Neural crest cell (in vitro differentiated cells): ENCODE measurements around the gene ERF. TPM values are rescaled to one million over a fixed set of nuclear protein-coding genes. Genes with fewer than 3 reads are reported as not detected.
A peak's percentile ranks its signal among the peaks of the same experiment; 100 is the strongest.

Source experiments
- DNase-seq: peaks from one replicate; pipeline ENCODE4 v3.0.0; 2021; ENCODE audit warnings: low read depth, mixed read lengths, low spot score
- H3K27ac Mint-ChIP-seq: one replicate; pipeline ENCODE4 v1.8.0; 2021; ENCODE audit warnings: mild to moderate bottlenecking, mixed read lengths; ENCODE audit not compliant: unreplicated experiment
- H3K27me3 Mint-ChIP-seq: 2 replicates; pipeline ENCODE4 v1.8.0; 2021; ENCODE audit warnings: low read depth, mild to moderate bottlenecking, mixed read lengths
- H3K36me3 Mint-ChIP-seq: 2 replicates; pipeline ENCODE4 v1.8.0; 2021; ENCODE audit warnings: low read depth, mild to moderate bottlenecking, mixed read lengths
- H3K4me1 Mint-ChIP-seq: 2 replicates; pipeline ENCODE4 v1.8.0; 2021; ENCODE audit warnings: mixed read lengths
- H3K4me3 Mint-ChIP-seq: one replicate; pipeline ENCODE4 v1.8.0; 2021; ENCODE audit warnings: mild to moderate bottlenecking, mixed read lengths
- H3K9me3 Mint-ChIP-seq: 2 replicates; pipeline ENCODE4 v1.8.0; 2021; ENCODE audit warnings: mixed read lengths
- CTCF ChIP-seq: fragments of 200-600 bp; sonication (generic); conservative IDR thresholded peaks from 2 replicates; pipeline ENCODE4 v1.5.0; 2021; ENCODE audit warnings: antibody characterized with exemption, mild to moderate bottlenecking
- total RNA-seq: library from RNA; stranded (reverse); gene quantifications from 2 replicates; pipeline ENCODE4 v1.2.1, GENCODE V29; 2021

The ERF gene
- total RNA-seq, 1 donor from 2014 or later, result 102 TPM

GRCh38 chr19:42232435-42232834 lies 22.5 kb downstream of the ERF start:
- H3K36me3 Mint-ChIP-seq, result peaks cover 29% of the 10 kb centered on the region
- no peak overlapping the region for H3K27ac Mint-ChIP-seq
- no peaks in the 10 kb centered on the region for H3K9me3 Mint-ChIP-seq

GRCh38 chr19:42230571-42230970 lies 24.4 kb downstream of the ERF start:
- peaks cover 15% of the 10 kb centered on the region for H3K4me1 Mint-ChIP-seq
- H3K9me3 Mint-ChIP-seq, result no peaks in the 10 kb centered on the region
- H3K4me3 Mint-ChIP-seq, result no peak overlapping the region
- H3K36me3 Mint-ChIP-seq, result peaks cover 34% of the 10 kb centered on the region
- TF ChIP-seq CTCF, result no peak
- DNase-seq, result no peak
- H3K27me3 Mint-ChIP-seq, result peaks cover 2% of the 10 kb centered on the region
- H3K27ac Mint-ChIP-seq, result no peak overlapping the region

More at GRCh38 chr19:42232435-42232834, 22.5 kb downstream of the ERF start:
- peaks cover 15% of the 10 kb centered on the region for H3K4me1 Mint-ChIP-seq
- H3K4me3 Mint-ChIP-seq, result peak overlapping the region; percentile 12
- no peak for TF ChIP-seq CTCF
- peaks cover 2% of the 10 kb centered on the region for H3K27me3 Mint-ChIP-seq
- no peak for DNase-seq

- no peak for TF ChIP-seq CTCF
- no peak for DNase-seq
- H3K4me3 Mint-ChIP-seq, result peak overlapping the region; percentile 73
- H3K27ac Mint-ChIP-seq, result peak overlapping the region; percentile 88
- no peaks in the 10 kb centered on the region for H3K9me3 Mint-ChIP-seq
- H3K36me3 Mint-ChIP-seq, result peaks cover 31% of the 10 kb centered on the region
- peaks cover 15% of the 10 kb centered on the region for H3K4me1 Mint-ChIP-seq
- peaks cover 2% of the 10 kb centered on the region for H3K27me3 Mint-ChIP-seq
Observed at GRCh38 chr19:42229855-42230351, 25.0 kb downstream of the ERF start.

- no peak for DNase-seq
- H3K36me3 Mint-ChIP-seq, result peaks cover 32% of the 10 kb centered on the region
- no peaks in the 10 kb centered on the region for H3K9me3 Mint-ChIP-seq
- peak overlapping the region; percentile 88 for H3K27ac Mint-ChIP-seq
- peaks cover 2% of the 10 kb centered on the region for H3K27me3 Mint-ChIP-seq
- peaks cover 15% of the 10 kb centered on the region for H3K4me1 Mint-ChIP-seq
- no peak for TF ChIP-seq CTCF
- peak overlapping the region; percentile 73 for H3K4me3 Mint-ChIP-seq
Observed at GRCh38 chr19:42229301-42229854, 25.6 kb downstream of the ERF start.

- no peak for TF ChIP-seq CTCF
- no peak overlapping the region for H3K27ac Mint-ChIP-seq
- H3K4me1 Mint-ChIP-seq, result peaks cover 15% of the 10 kb centered on the region
- no peak for DNase-seq
- peaks cover 2% of the 10 kb centered on the region for H3K27me3 Mint-ChIP-seq
- no peaks in the 10 kb centered on the region for H3K9me3 Mint-ChIP-seq
- H3K36me3 Mint-ChIP-seq, result peaks cover 33% of the 10 kb centered on the region
- H3K4me3 Mint-ChIP-seq, result no peak overlapping the region
Observed at GRCh38 chr19:42228641-42229040, 26.3 kb downstream of the ERF start.
